ENCODE measurements around the gene PSMD8. TPM values are rescaled to one million over a fixed set of nuclear protein-coding genes. Genes with fewer than 3 reads are reported as not detected.

The PSMD8 gene
- total RNA-seq, 1 donor from 2014 or later, result 215 TPM

DNA sequence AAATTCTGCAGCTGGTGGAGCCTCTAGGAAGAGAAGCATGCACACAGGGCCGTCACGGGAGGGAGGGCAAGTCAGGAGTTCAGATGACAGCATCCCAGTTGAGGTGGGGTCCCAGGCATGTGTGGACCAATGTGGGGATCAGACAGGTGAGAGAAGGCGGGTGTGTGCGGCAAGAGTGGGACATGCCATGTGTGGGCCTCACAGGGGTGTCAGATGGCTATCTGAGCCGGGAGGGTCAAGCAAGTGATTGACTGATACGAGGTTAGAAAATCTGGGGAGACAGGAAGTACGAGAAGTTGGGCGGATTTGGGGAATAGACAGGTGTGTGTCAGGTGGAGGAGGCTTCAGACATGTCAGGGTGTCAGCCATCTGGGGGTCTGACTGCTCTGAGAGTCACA lies 42.8 kb downstream of the PSMD8 start:
- Mint-ChIP-seq H3K36me3 (ENCODE audit: low read depth, unreplicated experiment) (no peaks in the 10 kb centered on the region), H3K9me3 (ENCODE audit: unreplicated experiment) (peaks cover 2% of the 10 kb centered on the region), H3K4me3 (ENCODE audit: unreplicated experiment) (no peak overlapping the region), H3K4me1 (ENCODE audit: low read depth, unreplicated experiment) (no peaks in the 10 kb centered on the region), H3K27ac (ENCODE audit: unreplicated experiment) (no peak overlapping the region), H3K27me3 (ENCODE audit: low read depth, unreplicated experiment) (peaks cover 38% of the 10 kb centered on the region)
- TF ChIP-seq EZH2 (IDR thresholded peaks at IDR 0.05; ENCODE audit: insufficient read depth, low read length), result no peak
- TF ChIP-seq CTCF (IDR thresholded peaks at IDR 0.05; ENCODE audit: insufficient read depth, low read depth, low read length), result no peak
- H3K36me3 ChIP-seq (ENCODE audit: insufficient read depth, low read length), result no peaks in the 10 kb centered on the region
- H3K4me2 ChIP-seq (ENCODE audit: low read length), result no peak overlapping the region
- H3K27me3 ChIP-seq (ENCODE audit: insufficient read depth, low read length), result peaks cover 16% of the 10 kb centered on the region
- DNase-seq (ENCODE audit: low read depth) (no peak), FAIRE-seq (no peak)
- H3K27ac ChIP-seq (ENCODE audit: low read depth, low read length), result no peak overlapping the region
- H4K20me1 ChIP-seq (ENCODE audit: insufficient read depth, low read length), result no peaks in the 10 kb centered on the region
- no peak overlapping the region for H3K4me3 ChIP-seq (ENCODE audit: insufficient read depth, low read depth, low read length)
- H3K9ac ChIP-seq (ENCODE audit: low read length), result no peak overlapping the region
- no peaks in the 10 kb centered on the region for H3K79me2 ChIP-seq (ENCODE audit: insufficient read depth, low read length)
- H2AFZ ChIP-seq (ENCODE audit: low read depth, low read length), result no peak overlapping the region
- no peaks in the 10 kb centered on the region for H3K9me3 ChIP-seq (ENCODE audit: insufficient read depth, low read depth, low read length)
- no peaks in the 10 kb centered on the region for H3K4me1 ChIP-seq (ENCODE audit: insufficient read depth, low read length)

GRCh38 chr19:38417544-38418506 lies 43.5 kb downstream of the PSMD8 start:
- H3K9me3 ChIP-seq (ENCODE audit: insufficient read depth, low read depth, low read length), result no peaks in the 10 kb centered on the region
- H3K4me3 ChIP-seq (ENCODE audit: insufficient read depth, low read depth, low read length), result no peak overlapping the region
- TF ChIP-seq EZH2 (IDR thresholded peaks at IDR 0.05; ENCODE audit: insufficient read depth, low read length) (no peak), CTCF (IDR thresholded peaks at IDR 0.05; ENCODE audit: insufficient read depth, low read depth, low read length) (no peak)
- no peak overlapping the region for H3K27ac Mint-ChIP-seq (ENCODE audit: unreplicated experiment)
- no peaks in the 10 kb centered on the region for H3K79me2 ChIP-seq (ENCODE audit: insufficient read depth, low read length)
- no peaks in the 10 kb centered on the region for H3K4me1 Mint-ChIP-seq (ENCODE audit: low read depth, unreplicated experiment)
- H4K20me1 ChIP-seq (ENCODE audit: insufficient read depth, low read length), result no peaks in the 10 kb centered on the region
- no peak overlapping the region for H3K27ac ChIP-seq (ENCODE audit: low read depth, low read length)
- no peaks in the 10 kb centered on the region for H3K9me3 Mint-ChIP-seq (ENCODE audit: unreplicated experiment)
- peaks cover 16% of the 10 kb centered on the region for H3K27me3 ChIP-seq (ENCODE audit: insufficient read depth, low read length)
- FAIRE-seq, result no peak
- H3K36me3 ChIP-seq (ENCODE audit: insufficient read depth, low read length), result no peaks in the 10 kb centered on the region
- H3K27me3 Mint-ChIP-seq (ENCODE audit: low read depth, unreplicated experiment), result peaks cover 37% of the 10 kb centered on the region
- H3K4me3 Mint-ChIP-seq (ENCODE audit: unreplicated experiment), result peak overlapping the region; percentile 71
- DNase-seq (ENCODE audit: low read depth), result no peak
- H3K9ac ChIP-seq (ENCODE audit: low read length), result no peak overlapping the region
- H3K4me1 ChIP-seq (ENCODE audit: insufficient read depth, low read length), result no peaks in the 10 kb centered on the region
- H2AFZ ChIP-seq (ENCODE audit: low read depth, low read length), result peak overlapping the region; percentile 11
- H3K36me3 Mint-ChIP-seq (ENCODE audit: low read depth, unreplicated experiment), result no peaks in the 10 kb centered on the region
- H3K4me2 ChIP-seq (ENCODE audit: low read length), result peak overlapping the region; percentile 65

DNA sequence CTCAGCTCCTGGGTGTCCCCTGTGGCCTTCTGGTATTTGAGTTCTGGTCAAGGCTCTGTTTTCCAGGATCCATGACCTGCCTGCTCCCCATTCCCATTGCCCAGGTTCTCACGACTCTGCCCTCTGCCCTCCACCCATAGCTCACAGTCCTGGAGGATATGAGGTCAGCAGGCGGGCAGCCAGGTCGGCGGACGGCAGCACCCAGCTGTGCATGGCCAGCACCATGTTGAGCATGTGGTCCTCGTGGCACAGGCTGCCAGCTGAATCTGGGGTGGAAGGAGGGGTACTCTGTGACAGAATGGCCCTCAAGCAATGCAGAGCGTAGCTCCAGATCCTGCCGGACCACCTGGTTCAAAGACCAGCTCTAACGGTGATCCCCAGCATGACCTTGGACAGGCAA lies 46.6 kb downstream of the PSMD8 start:
- Mint-ChIP-seq H3K4me3 (ENCODE audit: unreplicated experiment) (no peak overlapping the region), H3K36me3 (ENCODE audit: low read depth, unreplicated experiment) (peaks cover 2% of the 10 kb centered on the region), H3K27ac (ENCODE audit: unreplicated experiment) (no peak overlapping the region), H3K27me3 (ENCODE audit: low read depth, unreplicated experiment) (peaks cover 41% of the 10 kb centered on the region), H3K9me3 (ENCODE audit: unreplicated experiment) (no peaks in the 10 kb centered on the region), H3K4me1 (ENCODE audit: low read depth, unreplicated experiment) (no peaks in the 10 kb centered on the region)
- DNase-seq (ENCODE audit: low read depth), result no peak
- Histone ChIP-seq H3K4me3 (ENCODE audit: insufficient read depth, low read depth, low read length) (no peak overlapping the region), H3K27ac (ENCODE audit: low read depth, low read length) (no peak overlapping the region), H4K20me1 (ENCODE audit: insufficient read depth, low read length) (no peaks in the 10 kb centered on the region), H3K9me3 (ENCODE audit: insufficient read depth, low read depth, low read length) (no peaks in the 10 kb centered on the region), H2AFZ (ENCODE audit: low read depth, low read length) (no peak overlapping the region), H3K4me2 (ENCODE audit: low read length) (no peak overlapping the region), H3K27me3 (ENCODE audit: insufficient read depth, low read length) (peaks cover 18% of the 10 kb centered on the region), H3K36me3 (ENCODE audit: insufficient read depth, low read length) (no peaks in the 10 kb centered on the region), H3K9ac (ENCODE audit: low read length) (no peak overlapping the region), H3K79me2 (ENCODE audit: insufficient read depth, low read length) (no peaks in the 10 kb centered on the region), H3K4me1 (ENCODE audit: insufficient read depth, low read length) (no peaks in the 10 kb centered on the region)
- no peak for FAIRE-seq
- no peak for TF ChIP-seq EZH2 (IDR thresholded peaks at IDR 0.05; ENCODE audit: insufficient read depth, low read length)
- TF ChIP-seq CTCF (IDR thresholded peaks at IDR 0.05; ENCODE audit: insufficient read depth, low read depth, low read length), result no peak

All from astrocyte (in vitro differentiated cells and primary cell).